HG03442 (cell line): ENCODE results near the gene IRF1.
"Not testable (repeated sequence)": the region's sequence is repeated elsewhere in the genome, so short reads cannot be mapped to it uniquely, and the experiment has no call there.

Source experiments
- ATAC-seq: cut with Tn5 transposase; IDR thresholded peaks from one replicate; pipeline ENCODE4 v1.9.1; 2021; ENCODE audit warnings: mild to moderate bottlenecking, moderate library complexity; ENCODE audit not compliant: unreplicated experiment

The IRF1 gene

GRCh38 chr5:132487841-132488555, 2.6 kb downstream of the IRF1 start:
- ATAC-seq, result no peak

- ATAC-seq, result no peak
Measured at GRCh38 chr5:132487095-132487428, 3.5 kb downstream of the IRF1 start.

- no peak for ATAC-seq
Measured at GRCh38 chr5:132486318-132487094, 4.1 kb downstream of the IRF1 start.

GRCh38 chr5:132485641-132486317, 4.8 kb downstream of the IRF1 start:
- no peak for ATAC-seq

GRCh38 chr5:132484876-132485640, 5.5 kb downstream of the IRF1 start:
- not testable (repeated sequence) for ATAC-seq

- ATAC-seq, result no peak
Measured at GRCh38 chr5:132484391-132484725, 6.2 kb downstream of the IRF1 start.

- ATAC-seq, result no peak
Measured at GRCh38 chr5:132483661-132484390, 6.7 kb downstream of the IRF1 start.

GRCh38 chr5:132483101-132483500, 7.5 kb downstream of the IRF1 start:
- no peak for ATAC-seq

- ATAC-seq, result no peak
Measured at GRCh38 chr5:132481596-132482211, 8.9 kb downstream of the IRF1 start.

GRCh38 chr5:132480893-132481595, 9.5 kb downstream of the IRF1 start:
- no peak for ATAC-seq

GRCh38 chr5:132480546-132480892, 10.1 kb downstream of the IRF1 start:
- no peak for ATAC-seq

- ATAC-seq, result no peak
Measured at GRCh38 chr5:132480042-132480441, 10.5 kb downstream of the IRF1 start.

GRCh38 chr5:132479111-132479951, 11.2 kb downstream of the IRF1 start:
- peak; percentile 42 for ATAC-seq

GRCh38 chr5:132478366-132478871, 12.2 kb downstream of the IRF1 start:
- ATAC-seq, result no peak

GRCh38 chr5:132477784-132478365, 12.7 kb downstream of the IRF1 start:
- no peak for ATAC-seq

- ATAC-seq, result no peak
Measured at GRCh38 chr5:132476876-132477781, 13.4 kb downstream of the IRF1 start.
